GM21526 (cell line): ENCODE measurements around the gene SLC36A1.

ENCODE experiments used
- ATAC-seq: cut with Tn5 transposase; IDR thresholded peaks from one replicate; pipeline ENCODE4 v1.9.1; 2021; ENCODE audit warnings: moderate library complexity; ENCODE audit not compliant: unreplicated experiment, low FRiP score

SLC36A1 gene

GRCh38 chr5:151528996-151529395 is 81.6 kb downstream of the SLC36A1 start:
- ATAC-seq, result no peak

GRCh38 chr5:151531581-151531980 is 84.2 kb downstream of the SLC36A1 start:
- no peak for ATAC-seq

GRCh38 chr5:151532416-151532815 is 85.0 kb downstream of the SLC36A1 start:
- no peak for ATAC-seq

DNA sequence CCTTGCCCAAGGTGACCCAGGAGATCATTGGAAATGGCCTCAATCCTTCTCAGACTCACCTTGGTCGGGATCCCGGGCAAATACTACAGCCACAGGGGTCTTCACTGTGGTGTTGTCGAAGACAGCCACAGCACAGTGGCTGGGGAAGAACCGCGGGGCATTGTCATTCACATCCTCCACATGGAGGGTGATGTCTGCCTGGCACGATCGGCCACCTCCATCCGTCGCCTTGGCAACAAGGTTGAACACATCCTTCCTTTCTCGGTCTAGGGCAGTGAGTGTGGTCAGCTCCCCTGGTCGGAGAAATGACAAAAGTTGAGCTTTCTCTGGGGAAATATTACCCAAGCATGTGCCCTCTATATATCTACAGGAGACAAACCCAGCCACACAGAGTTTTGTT is 86.9 kb downstream of the SLC36A1 start:
- ATAC-seq, result no peak

GRCh38 chr5:151537044-151537443 is 89.6 kb downstream of the SLC36A1 start:
- ATAC-seq, result no peak

- ATAC-seq, result no peak
These were observed 94.2 kb downstream of the SLC36A1 start for GRCh38 chr5:151541571-151541970.
